GM20431 (cell line): ENCODE data around the gene MRPL51.
"Not testable (repeated sequence)": the region's sequence is repeated elsewhere in the genome, so short reads cannot be mapped to it uniquely, and the experiment has no call there.

Source experiments
- in situ Hi-C: fragments of 300-500 bp; cut with MseI, MboI; formaldehyde crosslinking; loops from one replicate; pipeline ENCODE4 v1.15.0; 2020; ENCODE audit warnings: low sequenced_read_pairs; ENCODE audit not compliant: unreplicated experiment

MRPL51 gene

GRCh38 chr12:6532927-6533652 is 40.0 kb upstream of the MRPL51 start:
- in situ Hi-C loops, result no loop called here

GRCh38 chr12:6532051-6532926 is 39.2 kb upstream of the MRPL51 start:
- in situ Hi-C loops, result no loop called here

- in situ Hi-C loops, result no loop called here
These were observed 37.7 kb upstream of the MRPL51 start for GRCh38 chr12:6530576-6531260.

GRCh38 chr12:6529291-6529737 is 36.3 kb upstream of the MRPL51 start:
- in situ Hi-C loops, result no loop called here

GRCh38 chr12:6528539-6529235 is 35.6 kb upstream of the MRPL51 start:
- in situ Hi-C loops, result no loop called here

- in situ Hi-C loops, result no loop called here
These were observed 34.6 kb upstream of the MRPL51 start for GRCh38 chr12:6527711-6528110.

GRCh38 chr12:6526766-6527525 is 33.9 kb upstream of the MRPL51 start:
- in situ Hi-C loops, result no loop called here

- in situ Hi-C loops, result no loop called here
These were observed 33.1 kb upstream of the MRPL51 start for GRCh38 chr12:6526201-6526600.

GRCh38 chr12:6524648-6525047 is 31.6 kb upstream of the MRPL51 start:
- in situ Hi-C loops, result no loop called here

- in situ Hi-C loops, result no loop called here
These were observed 30.6 kb upstream of the MRPL51 start for GRCh38 chr12:6523708-6524107.

GRCh38 chr12:6522193-6522592 is 29.1 kb upstream of the MRPL51 start:
- in situ Hi-C loops, result no loop called here

GRCh38 chr12:6520186-6520585 is 27.1 kb upstream of the MRPL51 start:
- in situ Hi-C loops, result no loop called here

- in situ Hi-C loops, result no loop called here
These were observed 15.0 kb upstream of the MRPL51 start for GRCh38 chr12:6508087-6508486.

- in situ Hi-C loops, result no loop called here
These were observed 14.3 kb upstream of the MRPL51 start for GRCh38 chr12:6507102-6507998.

- in situ Hi-C loops, result no loop called here
These were observed 7.4 kb upstream of the MRPL51 start for GRCh38 chr12:6500466-6500865.

- in situ Hi-C loops, result not testable (repeated sequence)
These were observed 4.2 kb upstream of the MRPL51 start for GRCh38 chr12:6497291-6497690.

- in situ Hi-C loops, result no loop called here
These were observed 1.9 kb upstream of the MRPL51 start for GRCh38 chr12:6494968-6495367.

GRCh38 chr12:6494258-6494743 is 1.2 kb upstream of the MRPL51 start:
- in situ Hi-C loops, result no loop called here
